Measurements from ENCODE around the gene PAQR8.

DNA sequence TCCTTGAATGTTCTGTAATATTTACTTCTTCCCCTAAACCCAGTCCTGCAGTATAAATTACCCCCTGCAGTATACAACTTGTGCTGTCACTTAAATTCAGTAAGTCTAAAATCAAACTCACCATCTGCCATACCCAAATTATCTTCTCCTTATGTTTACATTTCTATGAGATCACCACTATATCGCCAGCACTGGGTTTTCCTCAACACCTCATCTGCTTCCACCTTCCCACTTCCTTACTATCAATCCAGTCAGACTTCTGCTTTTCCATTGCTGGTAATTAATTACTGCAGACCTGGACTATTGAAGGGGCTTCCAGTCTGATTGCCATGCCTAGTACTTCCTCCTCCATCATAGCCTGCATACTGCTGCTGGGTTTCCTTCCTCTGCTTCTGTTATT is 73.4 kb downstream of the PAQR8 start:
- TF ChIP-seq CTCF (IDR thresholded peaks at IDR 0.05) (no peak), POLR2AphosphoS5 (IDR thresholded peaks at IDR 0.05) (no peak)
